ENCODE measurements around the gene ERV3-1. TPM values are rescaled to one million over a fixed set of nuclear protein-coding genes. Genes with fewer than 3 reads are reported as not detected.

ERV3-1 gene
- total RNA-seq, 2 experiments from 2014 or later = 34.4 to 55.5 TPM

DNA sequence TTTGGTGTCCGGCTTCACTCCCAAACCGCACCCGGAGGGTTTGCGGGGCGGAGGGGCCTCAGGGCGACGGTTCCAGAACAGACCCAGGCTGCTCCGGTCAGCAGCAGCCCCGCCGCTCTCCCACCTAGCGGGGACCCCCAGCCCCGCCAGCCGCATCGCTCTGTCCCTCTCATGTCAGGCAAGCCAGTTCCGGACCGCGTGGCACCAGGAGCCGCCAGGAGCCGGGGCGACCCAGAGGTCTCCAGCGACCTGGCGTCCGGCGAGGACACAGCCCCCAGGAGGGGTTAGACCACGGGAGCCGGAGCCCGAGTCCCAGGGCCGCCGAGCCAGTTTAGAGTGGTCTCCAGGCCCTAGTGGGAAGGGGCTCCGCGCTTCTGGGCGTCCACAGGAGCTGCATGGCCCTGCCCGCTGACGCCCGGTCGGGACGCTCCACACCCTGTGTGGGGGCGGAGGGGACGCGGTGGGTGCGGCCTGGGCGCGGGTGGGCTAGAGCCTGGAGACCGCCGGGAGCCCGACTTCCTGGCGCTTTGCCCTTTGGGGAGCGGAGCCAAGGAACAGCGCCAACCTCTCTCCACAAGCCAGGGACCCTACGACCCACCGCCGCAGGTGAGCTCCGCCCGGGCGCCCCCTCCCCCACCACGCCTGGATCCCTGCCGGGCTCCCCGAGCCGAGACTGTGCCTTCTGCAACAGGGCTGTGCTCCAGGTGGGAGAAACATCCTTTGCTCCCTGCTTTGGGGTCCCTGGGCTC, 59.1 kb downstream of the ERV3-1 start:
- no TSS peak for BruUV-seq (replicated peaks)
- Histone ChIP-seq H3K4me2 (ENCODE audit: low read length) (no peak overlapping the region), H3K9me3 (ENCODE audit: low read length) (no peaks in the 10 kb centered on the region), H3K79me2 (ENCODE audit: insufficient read depth, low read depth, low read length) (no peaks in the 10 kb centered on the region), H4K20me1 (ENCODE audit: insufficient read depth, low read length) (no peaks in the 10 kb centered on the region), H3K9me2 (ENCODE audit: insufficient read depth, low read length) (no peaks in the 10 kb centered on the region), H3K27ac (ENCODE audit: low read depth, low read length, poor library complexity, severe bottlenecking) (no peak overlapping the region), H3K36me3 (ENCODE audit: insufficient read depth, low read length) (no peaks in the 10 kb centered on the region), H2AFZ (ENCODE audit: low read length) (no peak overlapping the region), H3K4me3 (ENCODE audit: low read depth, low read length, poor library complexity, severe bottlenecking) (no peak overlapping the region), H3K4me1 (ENCODE audit: insufficient read depth, low read length, poor library complexity, severe bottlenecking) (no peaks in the 10 kb centered on the region)
- ChIA-PET CTCF (ENCODE audit: unreplicated experiment) (no interaction called here), POLR2A (interaction anchor here (0.5 to 0.6 kb wide), 2 partner anchors 31 to 74 kb away, joined by 3 to 4 read pairs; no protein-coding TSS in a partner anchor)
- TF ChIP-seq EZH2phosphoT487 (IDR thresholded peaks at IDR 0.05; ENCODE audit: borderline replicate concordance, low read depth, low read length) = no peak
- TF ChIP-seq, protein P1, sequence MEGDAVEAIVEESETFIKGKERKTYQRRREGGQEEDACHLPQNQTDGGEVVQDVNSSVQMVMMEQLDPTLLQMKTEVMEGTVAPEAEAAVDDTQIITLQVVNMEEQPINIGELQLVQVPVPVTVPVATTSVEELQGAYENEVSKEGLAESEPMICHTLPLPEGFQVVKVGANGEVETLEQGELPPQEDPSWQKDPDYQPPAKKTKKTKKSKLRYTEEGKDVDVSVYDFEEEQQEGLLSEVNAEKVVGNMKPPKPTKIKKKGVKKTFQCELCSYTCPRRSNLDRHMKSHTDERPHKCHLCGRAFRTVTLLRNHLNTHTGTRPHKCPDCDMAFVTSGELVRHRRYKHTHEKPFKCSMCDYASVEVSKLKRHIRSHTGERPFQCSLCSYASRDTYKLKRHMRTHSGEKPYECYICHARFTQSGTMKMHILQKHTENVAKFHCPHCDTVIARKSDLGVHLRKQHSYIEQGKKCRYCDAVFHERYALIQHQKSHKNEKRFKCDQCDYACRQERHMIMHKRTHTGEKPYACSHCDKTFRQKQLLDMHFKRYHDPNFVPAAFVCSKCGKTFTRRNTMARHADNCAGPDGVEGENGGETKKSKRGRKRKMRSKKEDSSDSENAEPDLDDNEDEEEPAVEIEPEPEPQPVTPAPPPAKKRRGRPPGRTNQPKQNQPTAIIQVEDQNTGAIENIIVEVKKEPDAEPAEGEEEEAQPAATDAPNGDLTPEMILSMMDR (conservative IDR thresholded peaks at IDR 0.05; ENCODE audit: low read length) = no peak
- DNase-seq (ENCODE audit: low spot score) = no peak
- intact Hi-C loops (cut with micrococcal nuclease; ENCODE audit: unreplicated experiment) = no loop called here

DNA sequence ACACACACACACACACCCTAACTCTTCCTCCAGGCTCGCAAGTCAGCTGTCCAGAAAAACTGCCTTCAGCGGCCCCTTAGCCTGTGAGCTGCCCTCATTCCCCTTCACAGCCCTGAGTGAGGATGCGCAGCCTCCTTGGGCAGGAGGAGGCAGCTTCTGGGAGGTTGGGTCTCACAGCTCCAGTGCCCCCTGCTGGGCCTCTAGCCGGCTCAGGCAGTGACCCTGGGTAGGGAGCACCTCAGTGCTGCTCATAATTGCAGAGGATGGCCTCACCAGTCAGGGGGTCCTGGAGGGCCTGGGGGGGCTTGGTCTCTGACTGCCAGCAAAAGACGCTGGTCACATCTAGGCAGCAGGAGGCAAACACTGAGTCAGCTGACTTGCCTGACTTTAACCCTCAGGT, 59.7 kb downstream of the ERV3-1 start:
- CTCF ChIA-PET (ENCODE audit: unreplicated experiment) = no interaction called here
- no peaks in the 10 kb centered on the region for H3K4me1 ChIP-seq (ENCODE audit: insufficient read depth, low read length, poor library complexity, severe bottlenecking)

More for the DNA sequence above, 59.7 kb downstream of the ERV3-1 start:
- intact Hi-C loops (cut with micrococcal nuclease; ENCODE audit: unreplicated experiment) = no loop called here
- no peaks in the 10 kb centered on the region for H3K9me3 ChIP-seq (ENCODE audit: low read length)
- no peaks in the 10 kb centered on the region for H3K79me2 ChIP-seq (ENCODE audit: insufficient read depth, low read depth, low read length)
- POLR2A ChIA-PET = interaction anchor here (0.6 kb wide), 1 partner anchor 30 kb away, joined by 3 read pairs; no protein-coding TSS in a partner anchor
- no peaks in the 10 kb centered on the region for H3K36me3 ChIP-seq (ENCODE audit: insufficient read depth, low read length)
- no TSS peak for BruUV-seq (replicated peaks)
- no peaks in the 10 kb centered on the region for H3K9me2 ChIP-seq (ENCODE audit: insufficient read depth, low read length)
- H3K4me3 ChIP-seq (ENCODE audit: low read depth, low read length, poor library complexity, severe bottlenecking) = no peak overlapping the region
- TF ChIP-seq, protein P1 (conservative IDR thresholded peaks at IDR 0.05; ENCODE audit: low read length) = peak; percentile 67
- TF ChIP-seq EZH2phosphoT487 (IDR thresholded peaks at IDR 0.05; ENCODE audit: borderline replicate concordance, low read depth, low read length) = no peak
- no peak overlapping the region for H3K4me2 ChIP-seq (ENCODE audit: low read length)
- no peak overlapping the region for H2AFZ ChIP-seq (ENCODE audit: low read length)
- peak; percentile 60 for DNase-seq (ENCODE audit: low spot score)
- no peak overlapping the region for H3K27ac ChIP-seq (ENCODE audit: low read depth, low read length, poor library complexity, severe bottlenecking)
- H4K20me1 ChIP-seq (ENCODE audit: insufficient read depth, low read length) = no peaks in the 10 kb centered on the region

All from OCI-LY7 (cell line).